Peyer's patch (tissue), 4 donors: ENCODE data around the gene LTBR.

Source experiments
- CTCF ChIP-seq, 6 experiments: fragments of 450-650 bp in 4 of 6; fragments of 200-600 bp in 2 of 6; sonication (generic) in 1 of 6; IDR thresholded peaks; one replicate each; pipeline ENCODE4 v1.5.1; 2017 to 2019; ENCODE audit warnings: antibody characterized with exemption in 6 of 6, mild to moderate bottlenecking in 3 of 6, moderate library complexity in 1 of 6
- POLR2A ChIP-seq, 2 donors: fragments of 450-650 bp; IDR thresholded peaks; one replicate each; pipeline ENCODE4 v1.5.1; 2017; ENCODE audit warnings: antibody characterized with exemption in 2 of 2, mild to moderate bottlenecking in 2 of 2, moderate library complexity in 2 of 2

DNA sequence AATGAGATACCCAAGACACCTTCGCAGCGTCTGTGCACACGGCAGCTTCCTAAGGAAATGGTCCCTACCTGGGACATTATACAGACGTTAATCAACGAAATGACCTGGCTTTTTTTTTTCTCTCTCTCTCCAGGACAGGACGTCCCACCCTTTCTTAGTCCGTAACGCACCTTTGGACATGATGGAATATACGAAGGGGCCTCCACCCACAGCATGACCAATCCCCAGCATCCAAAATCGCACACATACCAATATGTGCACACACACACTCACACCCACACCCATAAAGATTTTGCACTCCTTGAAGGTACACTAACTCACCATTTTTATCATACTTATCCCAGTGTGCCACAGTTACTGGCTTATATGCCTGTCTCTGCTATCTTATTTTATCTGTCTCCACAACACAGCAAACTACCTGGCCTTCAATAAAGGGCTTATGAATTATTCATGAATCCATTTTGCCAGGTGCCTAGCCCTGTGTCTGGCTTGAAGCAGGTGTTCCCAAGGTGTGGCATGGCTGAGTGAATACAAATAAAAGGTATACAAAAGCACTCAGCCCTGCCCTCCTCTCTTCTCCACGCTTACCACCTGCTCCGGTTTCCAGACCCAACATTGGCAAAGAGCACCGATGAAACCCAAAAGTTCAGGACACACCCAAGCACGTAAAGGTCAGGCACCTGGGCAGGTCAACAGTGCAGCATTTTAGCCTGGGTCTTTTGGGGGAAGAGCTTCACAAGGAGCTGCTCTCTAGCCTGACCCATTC is 10.8 kb upstream of the LTBR start:
- TF ChIP-seq CTCF (IDR thresholded peaks at IDR 0.05), result no peak
- TF ChIP-seq POLR2A (IDR thresholded peaks at IDR 0.05), result peak in 1 of 2 donors; percentile 46
